Muscle layer of duodenum (tissue), 2 donors: ENCODE data around the gene ZNF883.

ENCODE experiments used
- H3K27ac ChIP-seq: one replicate; pipeline ENCODE4 v1.7.0; 2013; ENCODE audit warnings: mild to moderate bottlenecking, low read length
- H3K27me3 ChIP-seq: one replicate; pipeline ENCODE4 v1.7.0; 2013; ENCODE audit warnings: low read depth, mild to moderate bottlenecking, control low read depth, low read length
- H3K36me3 ChIP-seq, 2 donors: one replicate each; pipeline ENCODE4 v1.7.0; 2013; ENCODE audit warnings: low read length in 2 of 2, control low read depth in 1 of 2, mild to moderate bottlenecking in 1 of 2; ENCODE audit not compliant: insufficient read depth in 2 of 2, control insufficient read depth in 1 of 2
- H3K4me1 ChIP-seq, 2 donors: one replicate each; pipeline ENCODE4 v1.7.0; 2013; ENCODE audit warnings: low read length in 2 of 2, mild to moderate bottlenecking in 2 of 2, control low read depth in 1 of 2, moderate library complexity in 1 of 2; ENCODE audit not compliant: insufficient read depth in 2 of 2, control insufficient read depth in 1 of 2
- H3K4me3 ChIP-seq, 2 donors: one replicate each; pipeline ENCODE4 v1.7.0; 2013; ENCODE audit warnings: low read length in 2 of 2, low read depth in 1 of 2, mild to moderate bottlenecking in 1 of 2
- H3K9me3 ChIP-seq, 2 donors: one replicate each; pipeline ENCODE4 v1.7.0; 2013; ENCODE audit warnings: low read length in 2 of 2, control low read depth in 1 of 2, mild to moderate bottlenecking in 1 of 2; ENCODE audit not compliant: control insufficient read depth in 1 of 2
- donor health status: healthy.

ZNF883 gene

GRCh38 chr9:112917047-112917986 lies 94.7 kb downstream of the ZNF883 start:
- H3K27me3 ChIP-seq = no peaks in the 10 kb centered on the region
- H3K9me3 ChIP-seq = no peaks in the 10 kb centered on the region
- no peaks in the 10 kb centered on the region for H3K36me3 ChIP-seq
- no peak overlapping the region for H3K27ac ChIP-seq
- H3K4me1 ChIP-seq = no peaks in the 10 kb centered on the region
- H3K4me3 ChIP-seq = no peak overlapping the region

- Histone ChIP-seq H3K36me3 (no peaks in the 10 kb centered on the region), H3K27me3 (no peaks in the 10 kb centered on the region), H3K4me3 (no peak overlapping the region), H3K9me3 (no peaks in the 10 kb centered on the region), H3K4me1 (no peaks in the 10 kb centered on the region), H3K27ac (no peak overlapping the region)
Measured at GRCh38 chr9:112914524-112914923, 97.5 kb downstream of the ZNF883 start.

- H3K27me3 ChIP-seq = no peaks in the 10 kb centered on the region
- no peak overlapping the region for H3K4me3 ChIP-seq
- no peaks in the 10 kb centered on the region for H3K36me3 ChIP-seq
- H3K27ac ChIP-seq = no peak overlapping the region
- no peaks in the 10 kb centered on the region for H3K4me1 ChIP-seq
- H3K9me3 ChIP-seq = no peaks in the 10 kb centered on the region
Measured at GRCh38 chr9:112913326-112913725, 98.7 kb downstream of the ZNF883 start.

GRCh38 chr9:112912636-112913035 lies 99.4 kb downstream of the ZNF883 start:
- no peaks in the 10 kb centered on the region for H3K9me3 ChIP-seq
- no peaks in the 10 kb centered on the region for H3K36me3 ChIP-seq
- no peak overlapping the region for H3K4me3 ChIP-seq
- H3K27me3 ChIP-seq = no peaks in the 10 kb centered on the region
- no peaks in the 10 kb centered on the region for H3K4me1 ChIP-seq
- H3K27ac ChIP-seq = no peak overlapping the region

- H3K36me3 ChIP-seq = no peaks in the 10 kb centered on the region
- H3K4me3 ChIP-seq = no peak overlapping the region
- H3K27ac ChIP-seq = no peak overlapping the region
- no peaks in the 10 kb centered on the region for H3K27me3 ChIP-seq
- H3K4me1 ChIP-seq = no peaks in the 10 kb centered on the region
- H3K9me3 ChIP-seq = no peaks in the 10 kb centered on the region
Measured at GRCh38 chr9:112911736-112912135, 100.3 kb downstream of the ZNF883 start.
